Suppressor macrophage treated with lipopolysaccharide for 1 hour (primary cell): Measurements from ENCODE around the gene CFHR2.

Source experiments
- DNase-seq, 3 donors: peaks; one replicate each; pipeline ENCODE4 v3.0.0-alpha.2; 2020 to 2022

The CFHR2 gene

GRCh38 chr1:197003132-197003531 lies 59.6 kb downstream of the CFHR2 start:
- no peak for DNase-seq

- DNase-seq, result no peak
These were observed 65.3 kb downstream of the CFHR2 start for GRCh38 chr1:197008861-197009260.
